HG03196 (cell line): ENCODE data around the gene VSTM4.

Experiments used
- ATAC-seq: cut with Tn5 transposase; IDR thresholded peaks from one replicate; pipeline ENCODE4 v1.9.1; 2021; ENCODE audit not compliant: unreplicated experiment

VSTM4 gene

GRCh38 chr10:49072166-49072885 is 43.0 kb downstream of the VSTM4 start:
- ATAC-seq = no peak

- no peak for ATAC-seq
Measured at GRCh38 chr10:49071160-49071761, 44.1 kb downstream of the VSTM4 start.

- ATAC-seq = no peak
Measured at GRCh38 chr10:49070701-49071100, 44.6 kb downstream of the VSTM4 start.

- no peak for ATAC-seq
Measured at GRCh38 chr10:49068672-49069217, 46.6 kb downstream of the VSTM4 start.

- no peak for ATAC-seq
Measured at GRCh38 chr10:49068209-49068608, 47.1 kb downstream of the VSTM4 start.

- no peak for ATAC-seq
Measured at GRCh38 chr10:49066944-49067730, 48.2 kb downstream of the VSTM4 start.

GRCh38 chr10:49062229-49062628 is 53.1 kb downstream of the VSTM4 start:
- no peak for ATAC-seq

- ATAC-seq = no peak
Measured at GRCh38 chr10:49061667-49062066, 53.7 kb downstream of the VSTM4 start.

GRCh38 chr10:49058463-49059255 is 56.7 kb downstream of the VSTM4 start:
- no peak for ATAC-seq

- ATAC-seq = no peak
Measured at GRCh38 chr10:49057231-49057880, 58.0 kb downstream of the VSTM4 start.

- no peak for ATAC-seq
Measured at GRCh38 chr10:49056356-49056755, 59.0 kb downstream of the VSTM4 start.

GRCh38 chr10:49055221-49055849 is 60.0 kb downstream of the VSTM4 start:
- ATAC-seq = no peak

GRCh38 chr10:49054753-49055152 is 60.6 kb downstream of the VSTM4 start:
- no peak for ATAC-seq

- no peak for ATAC-seq
Measured at GRCh38 chr10:49053998-49054692, 61.2 kb downstream of the VSTM4 start.

GRCh38 chr10:49053053-49053997 is 62.0 kb downstream of the VSTM4 start:
- peak; percentile 54 for ATAC-seq

GRCh38 chr10:49052069-49052468 is 63.3 kb downstream of the VSTM4 start:
- no peak for ATAC-seq

GRCh38 chr10:49050906-49051305 is 64.4 kb downstream of the VSTM4 start:
- ATAC-seq = no peak

- ATAC-seq = no peak
Measured at GRCh38 chr10:49050366-49050765, 65.0 kb downstream of the VSTM4 start.
